ENCODE measurements around the gene MPRIP.

Gene MPRIP

GRCh38 chr17:17077861-17078732 is 35.8 kb downstream of the MPRIP start:
- no peak overlapping the region for H2AK5ac ChIP-seq (ENCODE audit: low read length)
- H3K79me1 ChIP-seq (ENCODE audit: low read length) = peaks cover 5% of the 10 kb centered on the region
- H2BK5ac ChIP-seq (ENCODE audit: low read depth, low read length, poor library complexity) = peak overlapping the region; percentile 0
- no peak overlapping the region for H2AFZ ChIP-seq (ENCODE audit: insufficient read depth, low read length, poor library complexity)
- H3K9ac ChIP-seq (ENCODE audit: low read length) = no peak overlapping the region
- no peak overlapping the region for H3K4me3 ChIP-seq (ENCODE audit: low read depth, low read length)
- H3K9me3 ChIP-seq (ENCODE audit: insufficient read depth, low read depth, low read length) = no peaks in the 10 kb centered on the region
- no peak overlapping the region for H3K14ac ChIP-seq (ENCODE audit: low read length)
- H3K4me2 ChIP-seq (ENCODE audit: low read length) = peak overlapping the region; percentile 37
- H3K36me3 ChIP-seq (ENCODE audit: control insufficient read depth in 1 of 2, insufficient read depth in 2 of 2, low read length in 2 of 2) = peaks cover 21 to 33% of the 10 kb centered on the region in 2 experiments
- no peak overlapping the region for H4K12ac ChIP-seq (ENCODE audit: low read depth, low read length)
- no CpG with 5 or more reads among the region's 15 CpGs for WGBS (ENCODE audit: extremely low coverage, insufficient coverage, insufficient read length)
- H2BK12ac ChIP-seq (ENCODE audit: low read length) = no peak overlapping the region
- peaks cover 39 to 52% of the 10 kb centered on the region in 2 experiments for H3K4me1 ChIP-seq (ENCODE audit: control insufficient read depth in 1 of 2, insufficient read depth in 2 of 2, low read length in 2 of 2)
- H3K18ac ChIP-seq (ENCODE audit: low read length) = peak overlapping the region; percentile 2
- H4K91ac ChIP-seq (ENCODE audit: low read depth, low read length) = peak overlapping the region; percentile 16
- H3K27me3 ChIP-seq (ENCODE audit: insufficient read depth, low read length) = no peaks in the 10 kb centered on the region
- no peak overlapping the region for H2BK120ac ChIP-seq (ENCODE audit: insufficient read depth, low read length, poor library complexity)
- H4K8ac ChIP-seq (ENCODE audit: low read depth, low read length) = no peak overlapping the region
- H3K4ac ChIP-seq (ENCODE audit: low read depth, low read length) = no peak overlapping the region
- peak overlapping the region; percentile 69 for H3K27ac ChIP-seq (ENCODE audit: low read depth, low read length)
- no peak overlapping the region for H3K23ac ChIP-seq (ENCODE audit: low read length)
- peak; percentile 88 to 93 for DNase-seq
- H3K79me2 ChIP-seq (ENCODE audit: control insufficient read depth, insufficient read depth, low read length, poor library complexity) = peaks cover 13% of the 10 kb centered on the region

- Histone ChIP-seq H2BK120ac (ENCODE audit: insufficient read depth, low read length, poor library complexity) (no peak overlapping the region), H3K9me3 (ENCODE audit: insufficient read depth, low read depth, low read length) (no peaks in the 10 kb centered on the region), H4K12ac (ENCODE audit: low read depth, low read length) (no peak overlapping the region), H2AFZ (ENCODE audit: insufficient read depth, low read length, poor library complexity) (no peak overlapping the region), H4K8ac (ENCODE audit: low read depth, low read length) (no peak overlapping the region), H3K79me1 (ENCODE audit: low read length) (peaks cover 5% of the 10 kb centered on the region), H3K9ac (ENCODE audit: low read length) (no peak overlapping the region), H3K27ac (ENCODE audit: low read depth, low read length) (peak overlapping the region; percentile 73), H3K36me3 (ENCODE audit: control insufficient read depth in 1 of 2, insufficient read depth in 2 of 2, low read length in 2 of 2) (peaks cover 19 to 34% of the 10 kb centered on the region in 2 experiments), H2BK12ac (ENCODE audit: low read length) (no peak overlapping the region), H3K4ac (ENCODE audit: low read depth, low read length) (no peak overlapping the region), H3K4me1 (ENCODE audit: control insufficient read depth in 1 of 2, insufficient read depth in 2 of 2, low read length in 2 of 2) (peaks cover 36 to 45% of the 10 kb centered on the region in 2 experiments), H2BK5ac (ENCODE audit: low read depth, low read length, poor library complexity) (peak overlapping the region; percentile 1), H4K91ac (ENCODE audit: low read depth, low read length) (no peak overlapping the region), H3K27me3 (ENCODE audit: insufficient read depth, low read length) (no peaks in the 10 kb centered on the region), H3K4me3 (ENCODE audit: low read depth, low read length) (no peak overlapping the region), H3K4me2 (ENCODE audit: low read length) (peak overlapping the region; percentile 42), H3K79me2 (ENCODE audit: control insufficient read depth, insufficient read depth, low read length, poor library complexity) (peaks cover 8% of the 10 kb centered on the region), H3K18ac (ENCODE audit: low read length) (no peak overlapping the region), H3K23ac (ENCODE audit: low read length) (no peak overlapping the region), H2AK5ac (ENCODE audit: low read length) (no peak overlapping the region), H3K14ac (ENCODE audit: low read length) (no peak overlapping the region)
- DNase-seq = no peak
- no CpG with 5 or more reads among the region's 7 CpGs for WGBS (ENCODE audit: extremely low coverage, insufficient coverage, insufficient read length)
Observed at GRCh38 chr17:17078832-17079231, 36.6 kb downstream of the MPRIP start.

GRCh38 chr17:17079336-17079735 is 37.1 kb downstream of the MPRIP start:
- Histone ChIP-seq H3K4me2 (ENCODE audit: low read length) (no peak overlapping the region), H3K27ac (ENCODE audit: low read depth, low read length) (no peak overlapping the region), H3K18ac (ENCODE audit: low read length) (no peak overlapping the region), H3K27me3 (ENCODE audit: insufficient read depth, low read length) (no peaks in the 10 kb centered on the region), H3K9me3 (ENCODE audit: insufficient read depth, low read depth, low read length) (no peaks in the 10 kb centered on the region), H2BK120ac (ENCODE audit: insufficient read depth, low read length, poor library complexity) (no peak overlapping the region), H3K4me1 (ENCODE audit: control insufficient read depth in 1 of 2, insufficient read depth in 2 of 2, low read length in 2 of 2) (peaks cover 33 to 42% of the 10 kb centered on the region in 2 experiments), H4K12ac (ENCODE audit: low read depth, low read length) (no peak overlapping the region), H3K4ac (ENCODE audit: low read depth, low read length) (no peak overlapping the region), H4K8ac (ENCODE audit: low read depth, low read length) (no peak overlapping the region), H3K23ac (ENCODE audit: low read length) (no peak overlapping the region), H2AK5ac (ENCODE audit: low read length) (peak overlapping the region; percentile 36), H3K79me2 (ENCODE audit: control insufficient read depth, insufficient read depth, low read length, poor library complexity) (peaks cover 4% of the 10 kb centered on the region), H4K91ac (ENCODE audit: low read depth, low read length) (no peak overlapping the region), H3K4me3 (ENCODE audit: low read depth, low read length) (no peak overlapping the region), H2BK5ac (ENCODE audit: low read depth, low read length, poor library complexity) (no peak overlapping the region), H2BK12ac (ENCODE audit: low read length) (no peak overlapping the region), H2AFZ (ENCODE audit: insufficient read depth, low read length, poor library complexity) (no peak overlapping the region), H3K36me3 (ENCODE audit: control insufficient read depth in 1 of 2, insufficient read depth in 2 of 2, low read length in 2 of 2) (peaks cover 24 to 39% of the 10 kb centered on the region in 2 experiments), H3K14ac (ENCODE audit: low read length) (no peak overlapping the region), H3K9ac (ENCODE audit: low read length) (no peak overlapping the region), H3K79me1 (ENCODE audit: low read length) (peaks cover 5% of the 10 kb centered on the region)
- no CpG with 5 or more reads among the region's 4 CpGs for WGBS (ENCODE audit: extremely low coverage, insufficient coverage, insufficient read length)
- peak in 1 of 2 donors; percentile 14 for DNase-seq

- no peak for DNase-seq
- no peak overlapping the region for H4K8ac ChIP-seq (ENCODE audit: low read depth, low read length)
- no peak overlapping the region for H2AFZ ChIP-seq (ENCODE audit: insufficient read depth, low read length, poor library complexity)
- no peak overlapping the region for H3K9ac ChIP-seq (ENCODE audit: low read length)
- no peak overlapping the region for H3K23ac ChIP-seq (ENCODE audit: low read length)
- no peaks in the 10 kb centered on the region for H3K9me3 ChIP-seq (ENCODE audit: insufficient read depth, low read depth, low read length)
- H3K79me1 ChIP-seq (ENCODE audit: low read length) = peaks cover 5% of the 10 kb centered on the region
- peak overlapping the region; percentile 47 for H3K4ac ChIP-seq (ENCODE audit: low read depth, low read length)
- no peak overlapping the region for H2AK5ac ChIP-seq (ENCODE audit: low read length)
- WGBS (ENCODE audit: extremely low coverage, insufficient coverage, insufficient read length) = no CpG with 5 or more reads among the region's 6 CpGs
- H4K91ac ChIP-seq (ENCODE audit: low read depth, low read length) = no peak overlapping the region
- no peak overlapping the region for H3K4me2 ChIP-seq (ENCODE audit: low read length)
- H3K18ac ChIP-seq (ENCODE audit: low read length) = peak overlapping the region; percentile 22
- H3K4me1 ChIP-seq (ENCODE audit: control insufficient read depth in 1 of 2, insufficient read depth in 2 of 2, low read length in 2 of 2) = peaks cover 31 to 38% of the 10 kb centered on the region in 2 experiments
- no peak overlapping the region for H2BK12ac ChIP-seq (ENCODE audit: low read length)
- no peak overlapping the region for H2BK120ac ChIP-seq (ENCODE audit: insufficient read depth, low read length, poor library complexity)
- H3K4me3 ChIP-seq (ENCODE audit: low read depth, low read length) = no peak overlapping the region
- H3K36me3 ChIP-seq (ENCODE audit: control insufficient read depth in 1 of 2, insufficient read depth in 2 of 2, low read length in 2 of 2) = peaks cover 26 to 42% of the 10 kb centered on the region in 2 experiments
- no peaks in the 10 kb centered on the region for H3K27me3 ChIP-seq (ENCODE audit: insufficient read depth, low read length)
- H3K14ac ChIP-seq (ENCODE audit: low read length) = no peak overlapping the region
- no peak overlapping the region for H4K12ac ChIP-seq (ENCODE audit: low read depth, low read length)
- no peak overlapping the region for H3K27ac ChIP-seq (ENCODE audit: low read depth, low read length)
- peaks cover 4% of the 10 kb centered on the region for H3K79me2 ChIP-seq (ENCODE audit: control insufficient read depth, insufficient read depth, low read length, poor library complexity)
- H2BK5ac ChIP-seq (ENCODE audit: low read depth, low read length, poor library complexity) = no peak overlapping the region
Observed at GRCh38 chr17:17079761-17080160, 37.5 kb downstream of the MPRIP start.

Measured in trophoblast cell (in vitro differentiated cells and primary cell).